NCI-H1436 treated with DMSO at 0.1 percent for 48 hours (cell line): ENCODE measurements around the gene OPN5.

Experiments used
- DNase-seq: peaks from one replicate; lab custom pipeline; 2025; lab: John Stamatoyannopoulos, UW

Gene OPN5

GRCh38 chr6:47788498-47788884 is 6.7 kb downstream of the OPN5 start:
- DNase-seq = no peak

- no peak for DNase-seq
These were observed 7.7 kb downstream of the OPN5 start for GRCh38 chr6:47789553-47789952.

- no peak for DNase-seq
These were observed 10.4 kb downstream of the OPN5 start for GRCh38 chr6:47792216-47792733.

GRCh38 chr6:47794577-47795135 is 12.8 kb downstream of the OPN5 start:
- no peak for DNase-seq

DNA sequence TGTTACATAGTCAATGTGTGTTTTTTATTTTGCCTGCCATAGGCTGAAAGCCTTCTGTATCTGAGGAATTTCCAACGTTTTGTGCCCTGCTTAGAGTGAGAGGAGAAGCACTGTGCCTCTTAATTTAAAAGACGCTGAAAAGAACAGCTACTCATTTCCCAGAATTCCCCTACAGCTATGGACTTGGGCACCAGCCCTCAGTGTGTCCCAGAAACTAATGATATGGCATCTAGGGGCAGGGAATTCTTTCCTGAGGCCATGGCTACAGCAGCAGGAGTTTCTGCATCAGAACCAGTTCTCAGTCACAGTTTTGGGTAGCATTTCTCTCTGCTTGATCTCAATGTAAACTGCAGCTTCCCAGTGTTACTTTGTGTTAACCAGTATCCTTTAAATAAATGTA is 20.2 kb downstream of the OPN5 start:
- no peak for DNase-seq

DNA sequence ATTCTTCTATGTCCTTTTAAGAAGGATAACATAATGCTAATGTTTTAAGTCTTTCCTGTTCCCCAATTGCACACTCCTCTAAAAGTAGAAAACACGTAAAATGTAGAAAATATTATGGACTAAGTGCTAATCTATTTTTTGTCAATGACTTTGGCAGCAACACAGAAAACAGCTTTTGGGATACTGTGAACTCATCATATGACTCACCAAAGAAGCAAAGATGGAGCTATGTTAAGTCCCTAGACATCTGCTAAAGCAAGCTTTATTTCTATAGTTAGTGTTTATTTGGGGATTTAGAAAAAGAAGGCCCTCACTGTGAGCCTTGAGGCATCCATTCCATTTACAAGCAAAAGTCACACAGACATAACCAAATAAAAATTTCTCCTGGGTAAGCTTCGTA is 23.0 kb downstream of the OPN5 start:
- no peak for DNase-seq

DNA sequence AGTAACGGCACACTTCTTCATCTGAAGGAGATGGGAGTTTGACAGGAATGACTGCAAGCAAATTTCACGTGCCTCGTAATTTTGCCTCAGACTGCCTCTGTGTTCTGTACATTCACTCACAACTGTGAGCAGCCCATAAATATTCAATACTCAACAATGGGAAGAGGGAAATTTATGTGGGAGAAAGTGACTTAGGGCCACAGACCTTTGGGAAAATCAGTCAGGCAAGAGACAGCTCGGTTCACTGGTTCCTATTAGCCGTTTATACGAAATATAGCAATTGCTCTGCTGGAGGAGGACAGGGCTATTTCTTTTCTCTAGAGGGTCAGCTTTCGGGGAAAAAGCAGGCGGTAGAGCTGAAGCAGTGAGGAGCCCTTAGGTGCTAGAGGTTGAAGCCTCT is 28.0 kb downstream of the OPN5 start:
- DNase-seq = no peak

DNA sequence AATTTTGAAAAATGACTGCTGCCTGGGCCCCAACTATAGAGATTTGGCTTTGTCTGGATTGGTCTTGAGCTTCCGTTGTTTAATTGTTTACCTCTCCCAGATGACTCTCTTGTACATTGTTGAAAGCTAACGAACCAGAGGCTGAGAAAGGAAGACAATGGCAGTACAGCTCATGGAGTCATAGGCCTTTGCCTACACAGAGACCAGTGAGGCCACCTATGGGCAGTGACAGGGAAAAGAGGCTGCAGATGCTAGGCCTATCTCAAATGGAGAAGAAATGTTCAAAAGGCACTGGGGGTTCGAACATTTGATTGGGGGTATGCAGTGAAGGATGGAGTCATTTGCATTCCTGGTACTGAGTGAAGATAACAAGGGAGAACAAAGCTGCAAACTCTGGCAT is 29.1 kb downstream of the OPN5 start:
- DNase-seq = no peak

GRCh38 chr6:47811443-47811842 is 29.6 kb downstream of the OPN5 start:
- no peak for DNase-seq

DNA sequence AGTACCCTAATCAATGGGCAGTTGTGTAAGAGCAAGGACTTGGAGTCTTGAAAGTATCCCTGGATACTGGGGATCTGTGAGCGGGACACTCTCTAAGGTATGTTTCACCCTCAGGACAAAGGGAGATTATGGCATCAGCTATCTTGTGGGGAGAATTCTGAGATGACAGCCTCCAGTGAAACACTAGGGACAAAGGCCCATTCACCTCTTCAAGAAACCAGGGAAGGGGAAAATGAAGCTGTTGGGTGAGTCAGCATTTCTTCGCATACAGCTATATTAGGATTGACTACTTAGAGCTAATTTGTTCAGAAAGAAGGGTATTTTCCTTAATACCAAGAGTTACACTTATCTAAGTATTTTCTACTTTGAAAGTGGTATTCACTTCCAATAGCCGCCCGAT is 35.9 kb downstream of the OPN5 start:
- no peak for DNase-seq

DNA sequence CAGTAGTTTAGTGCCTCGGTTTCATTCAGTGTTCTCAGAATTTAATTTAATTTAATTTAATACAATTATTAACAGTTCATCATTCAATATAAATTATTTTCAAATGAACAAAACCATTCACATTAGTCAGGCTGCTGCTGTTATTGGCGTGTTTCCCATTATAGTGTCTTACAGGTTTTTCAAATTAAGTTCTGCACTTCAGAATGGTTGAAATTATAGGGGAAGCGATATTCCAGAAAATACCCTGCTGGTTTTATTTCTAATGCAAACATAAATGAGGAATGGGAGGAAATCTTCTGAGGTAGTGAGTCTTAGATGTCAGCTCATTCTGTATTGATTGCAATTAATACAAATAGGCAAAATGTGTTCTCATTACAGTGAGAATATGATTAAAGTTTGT is 37.6 kb downstream of the OPN5 start:
- no peak for DNase-seq

DNA sequence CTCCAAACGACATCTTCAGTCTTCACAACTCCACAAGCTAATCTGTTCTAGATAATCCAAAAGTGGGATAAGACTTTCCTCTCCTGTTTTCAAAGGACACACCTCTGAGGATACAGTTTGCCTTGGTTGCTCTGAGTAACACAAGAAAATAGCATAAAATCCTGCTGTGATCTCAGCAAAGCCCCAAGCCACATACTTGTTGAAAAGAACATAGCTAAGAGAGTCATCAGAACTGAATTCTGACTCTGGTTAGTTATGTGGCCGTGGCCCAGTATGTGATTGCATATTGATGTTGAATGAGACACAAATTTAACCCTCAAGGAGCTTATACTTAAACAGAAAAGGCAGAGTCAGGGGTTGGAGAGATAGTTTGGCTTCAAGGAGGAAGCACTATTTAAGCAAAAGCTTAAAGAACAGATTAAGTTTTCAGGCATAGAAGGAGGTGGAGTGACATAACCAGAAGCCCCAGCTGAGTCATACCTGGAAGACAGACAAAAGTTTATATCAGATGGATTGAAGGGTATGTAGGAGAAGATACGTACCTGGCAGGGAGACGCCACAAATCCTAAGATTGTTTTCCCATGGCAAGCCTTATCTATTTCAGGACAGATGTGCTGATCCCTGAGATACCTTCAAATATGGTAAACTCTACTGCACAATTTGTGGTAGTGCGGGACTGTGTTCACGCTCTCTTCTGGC is 41.2 kb downstream of the OPN5 start:
- DNase-seq = no peak

DNA sequence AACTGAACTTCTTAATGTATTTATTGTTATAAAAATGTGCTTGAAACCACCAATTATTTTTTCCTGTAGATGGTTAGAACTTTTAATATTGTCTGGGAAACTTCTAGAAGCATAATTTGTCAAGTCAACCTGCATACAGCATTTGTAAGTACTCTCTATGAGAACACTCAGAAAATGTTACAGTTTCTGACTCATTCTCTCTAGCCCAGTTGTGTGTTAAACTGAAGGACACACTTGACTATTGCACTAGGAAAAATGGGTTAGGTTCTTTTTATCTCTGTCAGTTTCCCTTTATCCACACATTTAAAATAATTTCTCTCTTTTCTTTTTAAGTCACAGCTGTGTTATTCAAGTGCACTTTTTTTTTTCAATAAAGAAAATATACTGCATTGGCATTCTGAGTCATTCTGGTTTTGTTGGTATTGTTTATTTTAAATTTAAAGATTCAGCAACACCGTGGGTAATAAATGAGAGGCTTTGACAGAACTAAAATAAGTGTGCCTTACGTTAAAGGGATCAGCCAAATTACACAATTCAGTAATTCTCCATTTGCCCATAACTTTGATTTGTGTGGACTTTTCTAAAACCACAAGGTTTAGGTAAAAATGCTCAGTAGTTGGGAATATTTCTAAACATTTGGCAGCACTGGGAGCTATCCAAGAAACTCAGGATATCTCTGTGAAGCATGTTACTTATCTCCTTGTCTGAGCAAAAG is 50.7 kb downstream of the OPN5 start:
- DNase-seq = no peak

- no peak for DNase-seq
These were observed 52.4 kb downstream of the OPN5 start for GRCh38 chr6:47834196-47834595.

- no peak for DNase-seq
These were observed 54.2 kb downstream of the OPN5 start for GRCh38 chr6:47836046-47836445.

DNA sequence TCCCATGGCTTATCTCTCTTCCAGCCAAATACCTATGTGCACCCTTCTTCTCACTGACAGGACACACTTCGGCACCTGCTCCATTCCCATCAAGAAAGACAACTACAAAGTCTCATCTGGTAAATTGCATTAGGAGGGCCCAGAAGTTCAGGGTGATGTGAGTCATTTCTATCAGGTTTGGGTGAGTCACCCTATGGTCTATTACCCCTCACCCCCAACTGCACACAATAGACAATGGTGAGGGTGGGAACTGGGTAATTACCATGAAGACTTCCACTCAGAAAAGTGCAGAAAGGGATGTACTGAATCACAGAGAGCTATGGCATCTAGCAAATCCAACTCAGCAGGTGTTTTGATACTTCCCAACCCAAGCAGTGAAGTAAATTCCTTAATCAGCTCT is 54.8 kb downstream of the OPN5 start:
- DNase-seq = no peak

GRCh38 chr6:47839645-47840044 is 57.8 kb downstream of the OPN5 start:
- DNase-seq = no peak

DNA sequence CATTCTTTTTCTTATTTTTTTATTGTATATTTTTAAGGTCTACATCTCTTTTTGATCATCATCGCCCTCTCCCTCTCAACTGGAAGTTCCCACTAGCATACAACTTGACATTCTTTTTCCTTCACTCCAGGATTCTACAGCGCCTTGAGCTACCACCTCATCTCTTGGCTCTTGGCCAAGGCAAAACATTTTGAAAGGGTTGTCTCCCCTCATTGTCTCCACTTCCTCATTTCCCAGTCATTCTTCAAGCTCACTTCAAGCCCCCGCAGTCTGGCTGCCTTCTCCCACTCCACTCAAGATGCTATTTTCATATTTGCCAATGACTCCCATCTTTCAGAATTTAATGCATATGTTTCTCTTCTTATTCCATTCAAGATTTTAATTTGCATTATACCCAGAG is 63.0 kb downstream of the OPN5 start:
- DNase-seq = no peak

- DNase-seq = no peak
These were observed 64.9 kb downstream of the OPN5 start for GRCh38 chr6:47846752-47847151.

DNA sequence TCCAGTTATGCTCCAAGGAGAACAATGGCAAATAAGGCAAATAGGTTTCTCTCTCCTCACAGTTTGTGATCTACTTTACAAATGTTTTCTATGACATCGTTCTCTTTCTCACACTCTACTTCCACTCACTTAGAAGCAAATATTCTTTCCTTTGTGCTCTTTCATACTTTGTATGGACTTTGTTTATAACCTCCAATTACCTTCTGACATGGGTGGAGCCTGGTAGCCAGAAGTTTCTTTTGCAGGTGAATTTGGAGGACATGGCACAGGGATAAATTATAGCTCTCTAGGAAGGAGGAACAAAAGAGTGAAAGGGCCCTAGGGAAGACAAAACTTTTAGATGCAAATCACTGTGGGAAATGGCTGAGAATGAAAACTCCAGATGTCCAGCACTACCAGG is 69.3 kb downstream of the OPN5 start:
- DNase-seq = no peak

GRCh38 chr6:47852727-47853126 is 70.9 kb downstream of the OPN5 start:
- no peak for DNase-seq

- DNase-seq = no peak
These were observed 71.9 kb downstream of the OPN5 start for GRCh38 chr6:47853766-47854165.

DNA sequence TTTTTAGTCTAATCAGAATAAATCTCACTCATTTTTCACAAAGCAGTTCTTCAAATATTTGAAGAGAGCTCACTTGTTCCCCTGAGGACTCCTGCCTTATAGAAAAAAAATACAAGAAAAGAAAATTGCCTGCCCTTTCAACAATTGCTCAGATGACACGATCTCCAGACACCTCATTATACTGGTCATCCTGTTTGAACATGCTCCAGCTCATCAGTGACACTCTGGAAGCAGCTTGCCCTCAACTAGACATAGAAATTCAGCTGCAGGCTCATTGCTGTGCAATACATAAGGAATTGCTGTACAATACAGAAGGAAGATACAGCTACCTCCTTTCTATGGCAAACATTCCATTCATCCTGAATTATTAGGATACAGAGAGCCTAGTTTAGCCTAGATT is 73.1 kb downstream of the OPN5 start:
- DNase-seq = no peak
